Mammary microvascular endothelial cell (primary cell): Measurements from ENCODE around the gene MCCD1. TPM values are rescaled to one million over a fixed set of nuclear protein-coding genes. Genes with fewer than 3 reads are reported as not detected.

Source experiments
- total RNA-seq: library from RNA; depleted of rRNA; stranded (reverse); fragments of >200 nt; gene quantifications from 2 replicates; pipeline ENCODE4 v1.2.3, GENCODE V29; 2015

Gene MCCD1, protein sequence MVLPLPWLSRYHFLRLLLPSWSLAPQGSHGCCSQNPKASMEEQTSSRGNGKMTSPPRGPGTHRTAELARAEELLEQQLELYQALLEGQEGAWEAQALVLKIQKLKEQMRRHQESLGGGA
- total RNA-seq, result not detected in 2 replicates

DNA sequence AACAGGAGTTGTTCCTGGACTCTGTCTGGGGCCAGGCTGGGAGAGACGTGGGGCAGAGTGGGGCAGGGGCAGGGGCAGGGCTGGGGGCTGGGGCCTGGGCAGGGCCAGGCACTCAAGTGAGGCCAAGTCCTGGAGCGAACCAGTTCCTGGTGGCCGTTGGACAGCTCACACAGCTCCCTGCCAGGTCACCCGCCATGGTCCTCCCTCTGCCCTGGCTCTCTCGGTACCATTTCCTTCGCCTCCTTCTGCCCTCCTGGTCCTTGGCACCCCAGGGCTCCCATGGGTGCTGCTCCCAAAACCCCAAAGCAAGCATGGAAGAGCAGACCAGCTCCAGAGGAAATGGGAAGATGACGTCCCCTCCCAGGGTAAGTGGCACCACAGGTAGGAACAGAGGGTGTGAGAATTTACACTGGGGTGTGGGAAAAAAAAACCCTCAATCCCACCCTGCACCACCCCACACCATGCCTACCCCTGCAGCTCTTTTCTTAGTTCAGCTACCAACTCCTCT, at the start of gene MCCD1:
TSS of gene MCCD1 (plus strand) at position 142 of the 508 bp plus-strand sequence. CDS start at position 195, 53 bp downstream.

DNA sequence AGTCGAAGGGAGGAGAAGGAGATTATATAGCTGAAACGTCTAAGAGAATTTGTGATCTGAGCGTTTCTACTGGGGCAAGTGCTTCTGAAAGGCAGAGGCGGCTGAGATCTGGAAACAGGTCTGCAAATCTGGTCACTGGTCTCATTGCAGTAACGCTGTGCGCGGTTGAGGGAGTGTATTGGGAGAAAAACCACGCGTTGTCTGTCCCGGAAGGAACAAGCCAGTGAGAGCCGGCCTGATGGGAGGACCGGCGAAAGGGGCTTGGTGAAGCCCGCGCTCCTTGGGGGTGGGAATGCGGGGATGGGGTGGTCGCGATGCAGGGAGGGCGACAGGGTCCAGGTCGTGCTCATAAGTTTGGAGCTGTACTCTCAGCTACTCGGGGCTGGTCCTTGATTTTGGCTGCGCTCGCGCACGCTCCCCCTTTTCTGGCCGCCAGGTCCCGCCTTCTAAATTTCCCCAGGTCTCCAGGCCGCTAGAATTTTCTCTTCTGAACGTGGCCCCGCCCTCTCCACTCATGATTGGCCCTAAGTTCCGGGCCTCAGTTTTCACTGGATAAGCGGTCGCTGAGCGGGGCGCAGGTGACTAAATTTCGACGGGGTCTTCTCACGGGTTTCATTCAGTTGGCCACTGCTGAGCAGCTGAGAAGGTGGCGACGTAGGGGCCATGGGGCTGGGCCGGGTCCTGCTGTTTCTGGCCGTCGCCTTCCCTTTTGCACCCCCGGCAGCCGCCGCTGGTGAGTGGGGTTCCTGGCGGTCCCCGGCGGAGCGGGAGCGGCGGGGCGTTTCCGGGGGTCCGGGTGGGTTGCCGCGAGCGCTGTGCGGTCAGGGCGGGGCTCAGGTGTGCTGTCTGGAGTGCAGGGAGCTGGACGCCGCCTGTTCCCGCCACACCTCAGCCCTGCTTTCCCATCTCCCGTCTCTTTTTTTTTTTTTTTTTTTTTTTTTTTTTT, 31.0 kb upstream of the MCCD1 start, which contains the start of gene MICB:
TSS of gene MICB (plus strand) at position 615 of the 946 bp plus-strand sequence. CDS start at position 664, 49 bp downstream.

DNA sequence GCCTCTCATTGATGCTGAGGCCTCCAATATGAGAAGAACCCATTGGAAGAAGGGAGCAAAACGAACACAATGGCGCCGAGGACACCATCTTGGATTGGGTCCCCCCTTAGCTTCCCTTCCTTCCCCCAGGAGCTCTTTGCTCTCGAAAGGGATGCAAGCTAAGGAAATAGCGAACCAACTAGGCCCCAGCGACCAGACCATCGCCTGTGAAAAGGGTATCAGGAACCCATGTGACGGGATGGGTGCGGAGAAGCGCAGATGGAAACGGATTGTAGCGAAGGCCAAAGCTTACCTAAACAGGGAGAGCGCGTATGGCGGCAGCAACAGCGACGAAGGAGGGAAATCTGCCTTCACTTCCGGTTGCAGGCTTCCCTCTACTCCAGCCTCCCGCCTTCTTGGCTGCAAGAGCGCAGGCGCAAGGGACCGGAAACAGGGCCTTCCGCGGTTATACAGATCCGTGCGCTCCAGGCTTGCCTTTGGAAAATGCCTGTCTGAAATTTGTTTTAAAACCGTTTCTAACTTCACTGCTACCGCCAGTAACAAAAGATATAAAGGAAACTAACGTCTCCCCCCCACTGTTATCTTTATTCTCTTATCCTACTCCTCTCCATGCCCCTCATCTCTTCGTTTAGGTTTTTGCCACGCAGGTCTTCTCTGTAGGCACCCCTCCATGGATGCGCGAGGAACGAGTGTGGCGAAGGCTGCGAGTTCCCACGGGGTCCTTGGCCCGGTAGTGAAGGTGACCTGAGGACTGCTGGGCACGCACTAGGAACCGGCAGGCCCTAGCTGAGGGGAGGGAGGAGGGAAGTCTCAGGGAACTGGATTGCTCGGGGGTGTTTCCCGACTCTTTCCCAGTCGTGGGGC, 13.1 kb downstream of the MCCD1 start, which contains the start of gene DDX39B:
TSS of gene DDX39B (minus strand) at position 346 of the 864 bp plus-strand sequence. CDS start 1,471 bp downstream, outside the sequence.

DNA sequence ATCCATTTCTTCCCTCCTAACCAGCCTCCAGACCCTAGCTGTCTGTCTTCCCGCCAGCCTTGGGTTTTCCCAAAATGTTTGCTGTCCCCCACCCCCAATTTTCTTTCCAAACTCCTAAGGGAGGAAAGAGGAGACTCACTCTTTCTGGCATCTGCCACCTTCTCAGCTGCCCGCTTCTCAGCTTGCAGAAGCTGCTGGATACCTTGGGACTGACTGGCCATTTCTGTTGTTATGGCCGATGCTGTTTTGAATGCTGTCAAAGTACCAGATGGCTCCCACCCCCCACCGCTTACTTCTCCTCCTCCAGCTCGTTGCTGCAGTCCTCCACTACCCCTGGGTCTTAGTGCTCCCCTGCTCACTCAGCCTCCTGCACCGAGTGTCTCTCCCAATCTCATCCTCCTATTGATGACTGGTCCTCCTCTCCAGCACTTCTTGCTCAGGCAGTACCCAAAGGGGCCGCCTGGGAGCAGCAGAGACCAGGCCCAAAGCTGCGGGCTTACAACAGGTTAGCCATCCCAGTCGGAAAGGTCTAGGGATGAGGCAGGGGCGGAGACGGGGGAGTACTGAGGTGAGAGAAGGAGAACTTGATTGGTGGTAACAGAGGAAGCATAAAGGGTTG, 17.7 kb downstream of the MCCD1 start, which contains the start of gene ATP6V1G2:
TSS of gene ATP6V1G2 (minus strand) at position 270 of the 619 bp plus-strand sequence. CDS start at position 221, 49 bp downstream.

DNA sequence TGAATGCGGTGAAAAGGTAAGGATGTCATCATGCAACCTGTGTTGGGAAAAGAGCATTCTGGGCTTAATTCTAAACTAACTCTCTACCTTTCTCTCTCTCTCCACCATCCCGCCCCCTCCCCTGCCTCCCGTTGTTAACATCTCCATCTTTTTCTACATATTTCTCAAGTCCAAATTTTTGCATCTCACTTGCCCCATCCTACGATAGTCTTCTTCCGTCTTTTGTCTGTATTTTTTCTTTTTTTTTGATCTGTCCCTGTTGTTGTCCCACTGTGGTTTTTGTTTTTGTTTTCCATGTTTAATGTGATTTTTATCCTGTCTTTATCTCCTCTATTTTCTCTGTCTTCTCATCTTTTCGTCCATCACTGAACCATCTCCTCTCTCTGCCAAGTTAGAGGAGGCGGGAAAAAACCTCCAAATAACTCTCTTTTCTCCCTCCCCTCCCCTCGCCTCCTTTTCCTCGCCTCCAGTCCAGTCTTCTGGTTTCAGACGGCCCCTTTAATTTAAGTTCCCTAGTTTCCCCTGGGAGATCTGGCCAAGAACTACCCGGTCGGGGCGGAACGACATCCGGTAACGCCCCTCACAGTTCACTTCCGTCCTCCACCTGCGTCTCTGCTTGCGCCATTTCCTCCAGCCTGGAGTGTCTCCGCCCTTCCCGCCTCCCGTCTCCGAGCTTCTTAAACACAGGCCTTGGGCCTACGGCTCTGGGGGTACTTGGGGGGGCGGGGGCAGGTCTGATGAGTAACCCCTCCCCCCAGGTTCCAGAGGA, 18.4 kb downstream of the MCCD1 start, which contains the start of gene NFKBIL1:
TSS of gene NFKBIL1 (plus strand) at position 651 of the 769 bp plus-strand sequence. CDS start at position 738, 87 bp downstream.

DNA sequence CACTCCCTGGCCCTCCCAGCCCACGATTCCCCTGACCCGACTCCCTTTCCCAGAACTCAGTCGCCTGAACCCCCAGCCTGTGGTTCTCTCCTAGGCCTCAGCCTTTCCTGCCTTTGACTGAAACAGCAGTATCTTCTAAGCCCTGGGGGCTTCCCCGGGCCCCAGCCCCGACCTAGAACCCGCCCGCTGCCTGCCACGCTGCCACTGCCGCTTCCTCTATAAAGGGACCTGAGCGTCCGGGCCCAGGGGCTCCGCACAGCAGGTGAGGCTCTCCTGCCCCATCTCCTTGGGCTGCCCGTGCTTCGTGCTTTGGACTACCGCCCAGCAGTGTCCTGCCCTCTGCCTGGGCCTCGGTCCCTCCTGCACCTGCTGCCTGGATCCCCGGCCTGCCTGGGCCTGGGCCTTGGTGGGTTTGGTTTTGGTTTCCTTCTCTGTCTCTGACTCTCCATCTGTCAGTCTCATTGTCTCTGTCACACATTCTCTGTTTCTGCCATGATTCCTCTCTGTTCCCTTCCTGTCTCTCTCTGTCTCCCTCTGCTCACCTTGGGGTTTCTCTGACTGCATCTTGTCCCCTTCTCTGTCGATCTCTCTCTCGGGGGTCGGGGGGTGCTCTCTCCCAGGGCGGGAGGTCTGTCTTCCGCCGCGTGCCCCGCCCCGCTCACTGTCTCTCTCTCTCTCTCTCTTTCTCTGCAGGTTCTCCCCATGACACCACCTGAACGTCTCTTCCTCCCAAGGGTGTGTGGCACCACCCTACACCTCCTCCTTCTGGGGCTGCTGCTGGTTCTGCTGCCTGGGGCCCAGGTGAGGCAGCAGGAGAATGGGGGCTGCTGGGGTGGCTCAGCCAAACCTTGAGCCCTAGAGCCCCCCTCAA, 43.5 kb downstream of the MCCD1 start, which contains the start of gene LTA:
TSS of gene LTA (plus strand) at position 249 of the 871 bp plus-strand sequence. CDS start at position 703, 454 bp downstream.

DNA sequence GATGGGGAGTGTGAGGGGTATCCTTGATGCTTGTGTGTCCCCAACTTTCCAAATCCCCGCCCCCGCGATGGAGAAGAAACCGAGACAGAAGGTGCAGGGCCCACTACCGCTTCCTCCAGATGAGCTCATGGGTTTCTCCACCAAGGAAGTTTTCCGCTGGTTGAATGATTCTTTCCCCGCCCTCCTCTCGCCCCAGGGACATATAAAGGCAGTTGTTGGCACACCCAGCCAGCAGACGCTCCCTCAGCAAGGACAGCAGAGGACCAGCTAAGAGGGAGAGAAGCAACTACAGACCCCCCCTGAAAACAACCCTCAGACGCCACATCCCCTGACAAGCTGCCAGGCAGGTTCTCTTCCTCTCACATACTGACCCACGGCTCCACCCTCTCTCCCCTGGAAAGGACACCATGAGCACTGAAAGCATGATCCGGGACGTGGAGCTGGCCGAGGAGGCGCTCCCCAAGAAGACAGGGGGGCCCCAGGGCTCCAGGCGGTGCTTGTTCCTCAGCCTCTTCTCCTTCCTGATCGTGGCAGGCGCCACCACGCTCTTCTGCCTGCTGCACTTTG, 46.7 kb downstream of the MCCD1 start, which contains the start of gene TNF:
TSS of gene TNF (plus strand) at position 231 of the 567 bp plus-strand sequence. CDS start at position 408, 177 bp downstream.

Other genes with a start within 250 kb of the MCCD1 start
- 1,271 and 2,245 TPM in 2 replicates for gene HLA-B, start 171.8 kb upstream of the MCCD1 start, total RNA-seq
- gene MICA, start 125.4 kb upstream of the MCCD1 start, total RNA-seq, result 4.7 and 5.2 TPM in 2 replicates
- 19.6 and 21.7 TPM in 2 replicates for gene MICB, start 30.8 kb upstream of the MCCD1 start, total RNA-seq
- gene DDX39B, start 13.0 kb downstream of the MCCD1 start, total RNA-seq, result 338 and 363 TPM in 2 replicates
- gene ATP6V1G2, start 17.6 kb downstream of the MCCD1 start, total RNA-seq, result 0.07 and 0.39 TPM in 2 replicates
- 12.9 and 16.2 TPM in 2 replicates for gene NFKBIL1, start 18.6 kb downstream of the MCCD1 start, total RNA-seq
- gene LTA, start 43.3 kb downstream of the MCCD1 start, total RNA-seq, result 0.13 TPM in 1 of 2 replicates, not detected in the other
- gene TNF, start 46.6 kb downstream of the MCCD1 start, total RNA-seq, result 0.20 TPM in 1 of 2 replicates, not detected in the other
- 2.2 and 7.0 TPM in 2 replicates for gene LTB, start 53.5 kb downstream of the MCCD1 start, total RNA-seq
- gene LST1, start 57.3 kb downstream of the MCCD1 start, total RNA-seq, result 0.20 and 0.98 TPM in 2 replicates
- not detected in 2 replicates for gene NCR3, start 64.0 kb downstream of the MCCD1 start, total RNA-seq
- not detected in 2 replicates for gene AIF1, start 86.3 kb downstream of the MCCD1 start, total RNA-seq
- 90.2 and 95.7 TPM in 2 replicates for gene PRRC2A, start 91.8 kb downstream of the MCCD1 start, total RNA-seq
- 273 and 296 TPM in 2 replicates for gene BAG6, start 123.7 kb downstream of the MCCD1 start, total RNA-seq
- gene APOM, start 126.9 kb downstream of the MCCD1 start, total RNA-seq, result 1.2 and 1.4 TPM in 2 replicates
- gene C6orf47, start 131.8 kb downstream of the MCCD1 start, total RNA-seq, result 14.2 and 15.2 TPM in 2 replicates
- 11.7 and 17.9 TPM in 2 replicates for gene GPANK1, start 136.0 kb downstream of the MCCD1 start, total RNA-seq
- gene CSNK2B, start 137.1 kb downstream of the MCCD1 start, total RNA-seq, result 279 and 308 TPM in 2 replicates
- 0.93 and 3.1 TPM in 2 replicates for gene LY6G5B, start 141.0 kb downstream of the MCCD1 start, total RNA-seq
- gene LY6G5C, start 152.1 kb downstream of the MCCD1 start, total RNA-seq, result 2.5 and 3.3 TPM in 2 replicates
- gene ABHD16A, start 174.4 kb downstream of the MCCD1 start, total RNA-seq, result 36.2 and 38.2 TPM in 2 replicates
- gene LY6G6F, start 177.9 kb downstream of the MCCD1 start, total RNA-seq, result not detected in 2 replicates
- gene LY6G6D, start 186.4 kb downstream of the MCCD1 start, total RNA-seq, result not detected in 2 replicates
- gene LY6G6C, start 192.8 kb downstream of the MCCD1 start, total RNA-seq, result not detected in 2 replicates
- gene MPIG6B, start 194.4 kb downstream of the MCCD1 start, total RNA-seq, result not detected in 2 replicates
- gene DDAH2, start 200.3 kb downstream of the MCCD1 start, total RNA-seq, result 90.3 and 106 TPM in 2 replicates
- gene CLIC1, start 207.6 kb downstream of the MCCD1 start, total RNA-seq, result 1,055 and 1,092 TPM in 2 replicates
- 8.3 and 14.5 TPM in 2 replicates for gene MSH5, start 211.0 kb downstream of the MCCD1 start, total RNA-seq
- gene SAPCD1, start 233.7 kb downstream of the MCCD1 start, total RNA-seq, result 0.67 and 1.7 TPM in 2 replicates
- 0.49 and 1.6 TPM in 2 replicates for gene VWA7, start 248.4 kb downstream of the MCCD1 start, total RNA-seq